ENCODE data around the gene SLC48A1.

DNA sequence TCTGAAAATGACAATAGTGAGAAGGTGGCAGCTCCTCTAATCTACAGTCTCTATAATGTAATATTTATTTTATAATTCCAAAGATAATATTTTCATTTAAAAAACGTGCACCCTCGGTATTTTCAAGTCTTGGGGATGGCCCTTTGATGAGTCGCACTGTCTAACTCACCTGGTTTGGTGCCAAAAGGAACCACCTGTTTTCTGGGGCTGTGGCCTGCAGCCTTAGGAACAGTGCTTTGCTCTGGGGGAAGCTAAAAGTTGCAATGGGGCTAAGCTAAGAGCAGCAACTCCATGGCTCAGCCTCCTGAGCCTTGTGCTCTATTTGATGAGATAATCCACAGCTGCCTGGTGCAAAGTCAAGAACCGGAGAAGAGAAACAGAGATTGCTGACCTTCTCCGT is 41.3 kb upstream of the SLC48A1 start:
- TF ChIP-seq POLR2AphosphoS5 (IDR thresholded peaks at IDR 0.05; ENCODE audit: borderline replicate concordance, low read depth, low read length) (no peak), EZH2 (IDR thresholded peaks at IDR 0.05) (no peak)
